Liver (tissue), 9 donors: ENCODE results near the gene KIAA0586. TPM values are rescaled to one million over a fixed set of nuclear protein-coding genes. Genes with fewer than 3 reads are reported as not detected.

Source experiments
- DNase-seq: peaks from one replicate; pipeline ENCODE4 v3.0.0-alpha.2; 2017; ENCODE audit warnings: low spot score
- H3K27ac ChIP-seq, 2 donors: one replicate each; pipeline ENCODE4 v1.7.0; 2013; ENCODE audit warnings: inconsistent platforms in 2 of 2, low read length in 2 of 2, control low read depth in 1 of 2, low read depth in 1 of 2, mild to moderate bottlenecking in 1 of 2
- H3K27me3 ChIP-seq, 4 donors: one replicate each; pipeline versions ENCODE4 v1.6.1 to v1.7.0; 2013; ENCODE audit warnings: low read length in 3 of 4, inconsistent platforms in 1 of 4, mild to moderate bottlenecking in 1 of 4, moderate library complexity in 1 of 4; ENCODE audit not compliant: control insufficient read depth in 4 of 4, insufficient read depth in 4 of 4
- H3K36me3 ChIP-seq, 4 donors: one replicate each; pipeline versions ENCODE4 v1.6.1 to v1.7.0; 2013; ENCODE audit warnings: low read length in 3 of 4, mild to moderate bottlenecking in 3 of 4, low read depth in 1 of 4, moderate library complexity in 1 of 4; ENCODE audit not compliant: control insufficient read depth in 4 of 4, insufficient read depth in 3 of 4
- H3K4me1 ChIP-seq, 4 donors: one replicate each; pipeline versions ENCODE4 v1.6.1 to v1.7.0; 2013; ENCODE audit warnings: low read length in 3 of 4, mild to moderate bottlenecking in 3 of 4, moderate library complexity in 1 of 4; ENCODE audit not compliant: control insufficient read depth in 4 of 4, insufficient read depth in 4 of 4
- H3K4me3 ChIP-seq, 3 donors: one replicate each; pipeline versions ENCODE4 v1.6.1 to v1.7.0; 2013; ENCODE audit warnings: low read length in 3 of 3, control low read depth in 1 of 3, low read depth in 1 of 3, mild to moderate bottlenecking in 1 of 3
- H3K9ac ChIP-seq, 2 donors: one replicate each; pipeline ENCODE4 v1.7.0; 2013; ENCODE audit warnings: low read length in 2 of 2, mild to moderate bottlenecking in 2 of 2, moderate library complexity in 2 of 2, control low read depth in 1 of 2, low read depth in 1 of 2
- H3K9me3 ChIP-seq, 4 donors: one replicate each; pipeline versions ENCODE4 v1.6.1 to v1.7.0; 2013; ENCODE audit warnings: low read length in 3 of 4; ENCODE audit not compliant: control insufficient read depth in 4 of 4
- ATF3 ChIP-seq: IDR thresholded peaks from 2 replicates; pipeline ENCODE4 v1.6.1; 2016; ENCODE audit warnings: antibody characterized with exemption
- CTCF ChIP-seq: fragments of 150-350 bp; IDR thresholded peaks from 2 replicates; pipeline ENCODE4 v1.5.1; 2017; ENCODE audit warnings: improper control_type of control experiment, low read depth, low read length; ENCODE audit not compliant: missing input control
- EGR1 ChIP-seq, 2 donors: IDR thresholded peaks; 2 replicates each; pipeline ENCODE4 v1.6.1; 2016 to 2018; ENCODE audit warnings: antibody characterized with exemption in 2 of 2, low read depth in 2 of 2
- FOXA1 ChIP-seq: IDR thresholded peaks from 2 replicates; pipeline ENCODE4 v1.6.1; 2016; ENCODE audit warnings: antibody characterized with exemption
- FOXA2 ChIP-seq: IDR thresholded peaks from 2 replicates; pipeline ENCODE4 v1.6.1; 2016; ENCODE audit warnings: antibody characterized with exemption
- GABPA ChIP-seq, 2 donors: IDR thresholded peaks in 1 of 2; conservative IDR thresholded peaks in 1 of 2; 2 replicates each; pipeline ENCODE4 v1.6.1; 2016; ENCODE audit warnings: antibody characterized with exemption in 2 of 2, mild to moderate bottlenecking in 1 of 2, moderate library complexity in 1 of 2
- HNF4A ChIP-seq, 2 donors: conservative IDR thresholded peaks; 2 replicates each; pipeline ENCODE4 v1.6.1; 2016; ENCODE audit warnings: antibody characterized with exemption in 2 of 2, mild to moderate bottlenecking in 2 of 2
- HNF4G ChIP-seq: IDR thresholded peaks from 2 replicates; pipeline ENCODE4 v1.6.1; 2016; ENCODE audit warnings: antibody characterized with exemption
- JUND ChIP-seq, 2 donors: IDR thresholded peaks; 2 replicates each; pipeline ENCODE4 v1.6.1; 2016; ENCODE audit warnings: antibody characterized with exemption in 2 of 2
- MAX ChIP-seq: IDR thresholded peaks from 2 replicates; pipeline ENCODE4 v1.6.1; 2016; ENCODE audit warnings: antibody characterized with exemption
- NR2F2 ChIP-seq: IDR thresholded peaks from 2 replicates; pipeline ENCODE4 v1.6.1; 2016; ENCODE audit warnings: antibody characterized with exemption
- RAD21 ChIP-seq, 2 donors: IDR thresholded peaks; 2 replicates each; pipeline ENCODE4 v1.6.1; 2016; ENCODE audit warnings: antibody characterized with exemption in 2 of 2, mild to moderate bottlenecking in 2 of 2
- REST ChIP-seq: IDR thresholded peaks from 2 replicates; pipeline ENCODE4 v1.6.1; 2016; ENCODE audit warnings: antibody characterized with exemption, mild to moderate bottlenecking
- RXRA ChIP-seq, 2 donors: IDR thresholded peaks; 2 replicates each; pipeline ENCODE4 v1.6.1; 2017 to 2018; ENCODE audit warnings: antibody characterized with exemption in 2 of 2, mild to moderate bottlenecking in 1 of 2
- SP1 ChIP-seq: IDR thresholded peaks from 2 replicates; pipeline ENCODE4 v1.6.1; 2018; ENCODE audit warnings: antibody characterized with exemption, mild to moderate bottlenecking
- TAF1 ChIP-seq: conservative IDR thresholded peaks from 2 replicates; pipeline ENCODE4 v1.6.1; 2016; ENCODE audit warnings: antibody characterized with exemption, mild to moderate bottlenecking
- YY1 ChIP-seq: IDR thresholded peaks from 2 replicates; pipeline ENCODE4 v1.6.1; 2016; ENCODE audit warnings: antibody characterized with exemption, mild to moderate bottlenecking
- ZBTB33 ChIP-seq: IDR thresholded peaks from 2 replicates; pipeline ENCODE4 v1.6.1; 2016; ENCODE audit warnings: antibody characterized with exemption
- WGBS: extraction: QIAGEN DNeasy Blood & Tissue Kit; methylation state at CpG from one replicate; pipeline ENCODE4 v1.1.7; 2013; 5-methylcytosine and 5-hydroxymethylcytosine counted together
- polyA plus RNA-seq, 2 donors: library from polyadenylated mRNA; stranded (reverse) in 1 of 2; unstranded in 1 of 2; fragments of 200-250 nt in 1 of 2; fragments of >200 nt in 1 of 2; fragmentation: Nextera tagmentation in 1 of 2; extraction: Ambion mirVana in 1 of 2; gene quantifications; one replicate each; pipeline versions ENCODE4 v1.2.1 to v1.2.3, GENCODE V29; 2013 to 2015
- total RNA-seq, 2 donors: library from RNA; depleted of rRNA; stranded (reverse); fragments of >200 nt; gene quantifications; one replicate each; pipeline ENCODE4 v1.2.3, GENCODE V29; 2014
- donor health status: healthy.
- donor health status: healthy.
- donor health status: healthy.
- donor health status: healthy.
- donor health status: healthy.

The KIAA0586 gene
- total and polyA plus RNA-seq, 4 donors: 3.6 to 18.2 (median 7.8) TPM

GRCh38 chr14:58562141-58562540, 134.6 kb downstream of the KIAA0586 start:
- Histone ChIP-seq H3K27ac (no peak overlapping the region), H3K9ac (no peak overlapping the region), H3K36me3 (no peaks in the 10 kb centered on the region), H3K9me3 (no peaks in the 10 kb centered on the region), H3K4me3 (no peak overlapping the region), H3K4me1 (no peaks in the 10 kb centered on the region), H3K27me3 (no peaks in the 10 kb centered on the region)
- no peak for DNase-seq
- TF ChIP-seq JUND (IDR thresholded peaks at IDR 0.05) (no peak), HNF4A (conservative IDR thresholded peaks at IDR 0.05) (no peak), ZBTB33 (no peak), HNF4G (no peak), SP1 (no peak), FOXA2 (no peak), TAF1 (no peak), NR2F2 (no peak), YY1 (no peak), REST (no peak), ATF3 (no peak), EGR1 (IDR thresholded peaks at IDR 0.05; ENCODE audit: low read depth in 2 of 2) (no peak), RXRA (IDR thresholded peaks at IDR 0.05) (no peak), MAX (no peak), RAD21 (IDR thresholded peaks at IDR 0.05) (no peak), GABPA (IDR thresholded peaks at IDR 0.05 in 1 of 2, conservative IDR thresholded peaks at IDR 0.05 in 1 of 2) (no peak), FOXA1 (no peak), CTCF (no peak)
- WGBS: 97% methylated on average over 2 of the region's 2 CpGs

GRCh38 chr14:58563978-58564377, 136.5 kb downstream of the KIAA0586 start:
- 85% methylated on average over 3 of the region's 3 CpGs for WGBS
- DNase-seq: no peak
- no peaks in the 10 kb centered on the region for H3K9me3 ChIP-seq
- H3K36me3 ChIP-seq: no peaks in the 10 kb centered on the region
- no peak overlapping the region for H3K4me3 ChIP-seq
- no peaks in the 10 kb centered on the region for H3K27me3 ChIP-seq
- no peak overlapping the region for H3K9ac ChIP-seq
- TF ChIP-seq CTCF (no peak), FOXA1 (no peak)
- H3K27ac ChIP-seq: no peak overlapping the region
- H3K4me1 ChIP-seq: no peaks in the 10 kb centered on the region
